GM19240 (cell line): Measurements from ENCODE around the gene PLET1.

Experiments
- DNase-seq: peaks from one replicate; pipeline ENCODE4 v3.0.0; 2011; ENCODE audit warnings: low spot score; ENCODE audit not compliant: insufficient read length

Gene PLET1

DNA sequence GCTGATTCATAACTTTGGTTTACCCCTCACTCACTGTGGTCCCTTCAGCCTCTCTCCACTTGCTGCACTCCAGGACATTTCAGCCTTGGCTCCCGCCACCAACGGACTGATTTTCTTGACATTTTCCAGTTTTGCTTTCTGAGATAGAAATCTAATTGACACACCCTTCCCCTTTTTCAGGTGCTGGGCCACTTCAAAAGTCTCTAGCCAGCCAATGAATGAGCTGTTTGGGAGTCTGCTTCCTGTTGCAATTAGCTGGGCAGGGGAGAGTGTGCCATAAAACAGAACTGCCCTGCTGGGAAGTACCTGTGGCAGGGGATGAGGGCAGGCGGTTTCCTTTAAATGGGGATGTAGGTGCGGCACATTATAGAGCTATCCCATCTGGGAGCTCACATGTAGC is 21.1 kb upstream of the PLET1 start:
- DNase-seq, result no peak

DNA sequence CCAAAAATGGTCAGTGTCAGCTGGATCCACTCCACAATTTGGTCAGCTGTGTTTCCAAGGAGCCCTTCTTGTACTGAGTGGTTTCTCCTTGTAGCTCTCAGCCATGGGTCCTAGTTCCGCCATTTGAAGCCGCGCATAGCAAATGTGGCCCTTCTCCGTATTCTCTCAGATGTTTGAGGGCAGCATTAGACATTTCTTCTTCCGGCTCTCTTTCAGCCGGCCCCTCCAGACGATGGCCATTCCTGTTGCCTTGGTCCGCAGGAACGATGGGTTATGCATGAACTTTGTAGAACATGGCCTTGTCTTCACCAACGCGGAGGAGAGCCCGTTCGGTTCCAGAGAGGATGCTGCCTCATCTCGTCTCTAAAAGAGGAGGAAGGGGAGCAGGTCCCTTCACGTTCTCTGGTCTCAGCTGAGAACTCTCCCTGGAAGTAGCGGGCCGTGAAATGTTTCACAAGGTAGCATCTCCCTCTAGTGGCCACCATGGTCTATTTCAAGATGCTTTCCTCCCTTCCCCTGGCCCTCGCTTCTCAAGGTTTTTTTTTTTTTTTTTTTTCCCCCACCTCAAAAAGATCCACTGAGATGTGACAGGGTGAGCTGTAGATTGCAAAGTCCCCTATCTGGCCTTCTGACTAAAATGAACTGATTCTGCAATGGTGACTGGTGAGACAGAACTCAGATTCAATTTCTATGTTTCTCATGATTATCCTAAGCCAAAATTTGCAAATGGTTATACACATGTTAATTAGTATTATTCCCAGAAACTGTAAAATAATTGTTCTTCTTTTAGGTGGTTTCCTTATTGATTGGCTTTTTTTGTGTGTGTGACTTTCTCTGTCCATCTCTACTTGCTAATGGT is 19.8 kb upstream of the PLET1 start:
- DNase-seq, result peak; percentile 55

DNA sequence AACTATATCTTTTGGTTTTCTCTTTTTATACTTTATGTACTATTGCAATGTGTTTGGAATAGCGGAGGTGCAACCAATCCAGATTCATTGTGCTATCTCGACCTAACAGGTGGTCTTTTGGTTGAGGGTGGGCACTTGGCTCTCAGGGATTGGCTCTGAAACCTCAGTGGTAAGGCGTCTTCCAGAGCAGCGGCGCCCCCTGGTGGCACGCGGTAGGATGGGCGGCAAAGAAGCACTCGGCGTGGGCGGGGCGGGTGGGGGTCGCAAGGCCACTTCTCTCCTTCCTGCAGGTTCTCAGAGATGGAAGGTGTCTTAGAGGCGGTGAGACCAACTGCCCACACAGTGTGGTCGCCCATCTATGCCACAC is 19.2 kb upstream of the PLET1 start:
- peak; percentile 47 for DNase-seq

DNA sequence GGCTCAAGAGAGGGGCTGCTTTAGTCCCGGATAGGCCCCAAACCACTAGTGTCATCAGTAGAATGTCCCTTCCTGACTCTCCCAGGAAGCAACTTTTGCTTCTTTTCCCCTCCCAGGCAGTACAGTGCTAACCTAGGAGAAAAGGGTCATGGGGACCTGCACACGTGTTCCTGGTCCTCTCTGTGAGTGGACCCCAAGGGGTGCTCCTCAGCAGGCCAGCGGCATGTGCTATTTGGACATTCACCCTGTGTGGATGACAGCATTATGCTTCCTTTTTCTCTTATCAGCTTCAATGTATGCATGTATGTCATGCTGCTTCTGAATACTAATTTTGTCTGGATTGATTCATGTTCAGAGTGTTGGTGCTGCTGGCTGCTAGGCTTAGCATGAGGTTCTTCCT is 18.1 kb upstream of the PLET1 start:
- DNase-seq, result no peak

DNA sequence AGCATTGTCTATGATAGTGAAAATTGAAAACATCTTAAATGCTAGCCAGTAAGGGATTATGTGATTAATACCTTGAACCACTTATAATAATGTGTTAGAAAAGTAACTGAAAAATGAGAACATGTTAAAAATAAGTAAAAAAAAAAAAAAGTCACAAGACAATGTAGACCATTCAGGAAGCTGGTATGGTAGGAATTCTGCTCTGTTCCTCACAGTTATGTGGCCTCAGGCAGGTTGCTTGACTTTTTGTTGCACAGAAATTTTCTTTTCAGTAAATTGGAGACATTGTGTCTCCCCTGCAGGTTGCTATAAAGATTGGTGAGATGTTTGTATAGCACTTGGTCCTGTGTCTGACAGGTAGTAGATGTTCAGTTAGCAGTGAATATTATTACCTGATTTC is 17.3 kb upstream of the PLET1 start:
- no peak for DNase-seq

DNA sequence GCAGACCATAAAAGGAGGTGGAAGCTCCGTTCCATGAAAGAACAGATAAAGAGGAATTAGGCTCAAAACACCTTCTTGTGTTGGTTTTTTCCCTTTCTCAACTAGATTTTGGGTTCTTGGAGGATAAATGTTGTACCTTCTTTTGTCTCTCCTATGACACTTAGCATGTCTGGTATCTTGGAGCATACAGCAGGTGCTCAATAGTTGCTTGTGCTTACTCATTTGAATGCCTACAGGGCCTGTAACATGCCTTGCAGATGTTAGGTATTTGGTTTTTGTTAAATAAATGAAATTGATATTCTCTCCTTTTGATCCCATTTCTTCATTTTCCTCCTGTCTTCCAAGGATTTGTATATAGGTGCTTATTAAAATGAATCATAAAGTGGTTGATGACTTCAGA is 16.4 kb upstream of the PLET1 start:
- no peak for DNase-seq

DNA sequence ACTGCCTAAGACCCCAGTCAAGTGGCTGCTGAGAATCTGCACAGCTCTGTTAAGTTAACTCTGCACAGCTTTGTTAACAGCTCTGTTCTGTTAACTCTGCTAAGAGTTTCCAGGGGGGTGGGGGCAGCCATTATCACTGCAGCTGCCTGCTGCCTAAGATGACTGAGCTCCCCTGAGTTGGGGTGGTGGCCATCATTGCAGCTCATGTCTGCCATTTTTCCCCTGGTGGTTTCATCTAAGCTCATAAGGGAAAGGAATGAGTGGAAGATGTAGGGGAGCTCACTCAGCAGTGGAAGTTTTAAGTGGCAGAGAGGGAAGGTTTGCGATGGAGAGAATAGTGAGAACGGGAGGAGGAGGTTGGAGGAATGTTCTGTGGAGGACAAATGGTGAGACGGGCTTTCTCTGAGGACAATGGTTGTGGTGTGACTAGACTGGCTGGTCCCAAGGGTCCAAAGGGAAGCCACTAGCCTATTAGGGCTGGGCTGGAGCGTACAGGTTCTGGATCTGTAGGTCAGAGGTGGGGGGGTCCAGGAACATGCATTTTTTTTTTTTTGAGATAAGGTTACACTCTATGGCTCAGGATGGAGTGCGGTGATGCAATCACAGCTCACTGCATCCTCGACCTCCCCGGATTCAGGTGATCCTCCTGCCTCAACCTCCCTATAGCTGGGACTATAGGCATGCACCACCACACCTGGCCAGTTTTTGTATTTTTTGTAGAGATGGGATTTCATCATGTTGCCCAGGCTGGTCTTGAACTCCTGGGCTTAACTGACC is 13.5 kb upstream of the PLET1 start:
- DNase-seq, result no peak

DNA sequence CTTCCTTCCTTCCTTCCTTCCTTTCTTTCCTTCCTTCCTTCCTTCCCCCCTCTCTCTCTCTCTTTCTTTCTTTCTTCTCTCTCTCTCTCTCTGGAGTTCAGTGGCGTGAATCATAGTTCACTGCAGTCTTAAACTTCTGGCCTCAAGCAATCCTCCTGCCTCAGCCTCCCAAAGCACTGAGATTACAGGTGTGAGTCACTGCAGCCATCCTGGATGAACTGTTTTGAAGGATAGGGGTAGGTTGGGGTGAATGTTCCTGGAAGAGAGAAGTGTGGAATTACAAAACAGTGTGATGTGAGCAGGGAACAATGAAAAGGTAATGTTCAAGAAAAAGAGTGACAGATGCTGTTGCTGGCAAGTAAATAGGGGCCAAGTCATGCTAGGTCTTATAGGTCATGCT is 12.4 kb upstream of the PLET1 start:
- no peak for DNase-seq

DNA sequence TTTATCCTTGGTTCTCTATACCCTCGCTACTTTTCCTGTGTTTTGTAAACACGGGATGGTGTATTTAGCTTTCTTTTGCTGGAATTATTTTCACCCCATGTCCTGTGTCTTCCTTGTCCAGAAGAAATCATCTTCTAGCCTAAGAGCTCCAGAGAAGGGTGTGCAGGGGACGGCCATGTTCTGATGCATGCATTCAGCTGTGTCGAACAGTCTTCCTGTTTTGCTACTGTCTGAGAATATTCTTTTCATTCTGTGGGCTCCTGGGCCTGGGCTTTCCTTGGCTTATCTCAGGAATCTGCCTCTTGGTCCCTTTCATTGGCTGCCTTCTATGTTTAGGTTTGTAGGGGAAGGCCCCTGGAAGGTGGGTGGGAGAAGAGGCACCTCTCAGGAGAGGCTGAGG is 10.6 kb upstream of the PLET1 start:
- DNase-seq, result no peak

DNA sequence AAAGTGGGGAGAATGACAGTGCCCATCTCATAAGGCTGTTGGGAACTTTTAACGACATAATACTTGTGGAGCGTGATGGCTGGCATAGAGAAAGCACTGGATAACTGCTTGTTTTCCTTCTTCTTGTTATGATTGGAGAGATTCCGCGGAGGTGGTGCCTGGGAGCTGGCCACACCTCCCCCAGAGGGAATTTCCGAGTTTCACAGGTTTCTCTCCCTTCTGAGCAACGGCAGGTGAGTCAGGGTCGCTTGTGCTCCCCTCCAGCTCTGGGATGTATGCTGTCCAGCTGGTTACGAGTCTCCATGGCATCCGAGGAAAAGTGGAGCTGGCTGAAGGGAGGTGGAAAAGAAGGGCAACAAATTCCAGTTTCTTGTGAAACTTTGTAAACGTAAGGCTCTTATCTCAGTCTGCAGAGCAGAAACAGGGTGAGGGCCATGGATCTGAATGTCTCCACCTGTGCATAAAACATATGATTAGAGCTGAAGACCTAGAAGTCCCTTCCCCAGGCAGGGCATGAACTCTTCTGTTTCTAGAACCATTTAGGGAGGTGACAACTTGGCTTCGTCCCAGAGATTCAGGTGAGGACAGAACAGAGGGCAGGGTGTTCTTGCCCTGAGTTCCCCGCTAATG is 10.0 kb upstream of the PLET1 start:
- DNase-seq, result no peak

DNA sequence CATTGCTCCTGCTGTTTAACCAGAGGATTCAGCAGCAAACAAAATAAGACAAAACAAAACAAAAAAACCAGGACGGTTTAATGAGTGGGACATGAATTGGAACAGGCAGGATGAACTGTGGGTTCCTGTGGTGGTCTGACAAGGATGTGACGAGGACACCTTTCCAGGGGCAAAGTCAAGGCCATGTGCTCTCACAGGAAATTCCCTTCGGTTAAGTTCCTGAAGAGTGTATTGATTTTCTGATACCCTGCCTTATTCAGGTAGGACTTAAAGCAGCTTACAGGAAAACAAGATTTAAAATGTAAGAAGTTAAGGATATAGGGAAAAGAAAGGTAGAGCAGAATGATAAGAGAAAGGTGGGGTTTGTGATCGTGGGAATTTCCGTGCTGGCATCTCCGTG is 8.5 kb upstream of the PLET1 start:
- no peak for DNase-seq

DNA sequence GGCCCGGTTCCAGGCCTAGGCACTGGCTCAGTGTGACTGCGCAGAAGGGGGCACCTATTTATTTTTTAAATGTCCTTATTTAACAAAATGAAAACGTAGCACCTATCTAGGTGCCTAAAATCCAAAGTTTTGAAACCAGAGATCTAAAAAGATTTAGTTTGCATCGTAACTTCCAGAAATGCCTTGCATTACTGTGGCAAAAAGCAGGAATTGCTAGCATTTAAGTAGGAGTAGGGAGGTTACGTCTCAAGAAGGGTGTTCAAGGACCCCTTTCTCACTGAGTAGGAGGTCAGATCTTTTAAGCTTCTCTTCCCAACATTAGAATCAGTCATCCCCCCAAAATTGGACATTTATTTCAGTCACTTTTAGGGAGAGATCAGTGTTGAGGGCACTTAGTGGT is 7.7 kb upstream of the PLET1 start:
- DNase-seq, result no peak

DNA sequence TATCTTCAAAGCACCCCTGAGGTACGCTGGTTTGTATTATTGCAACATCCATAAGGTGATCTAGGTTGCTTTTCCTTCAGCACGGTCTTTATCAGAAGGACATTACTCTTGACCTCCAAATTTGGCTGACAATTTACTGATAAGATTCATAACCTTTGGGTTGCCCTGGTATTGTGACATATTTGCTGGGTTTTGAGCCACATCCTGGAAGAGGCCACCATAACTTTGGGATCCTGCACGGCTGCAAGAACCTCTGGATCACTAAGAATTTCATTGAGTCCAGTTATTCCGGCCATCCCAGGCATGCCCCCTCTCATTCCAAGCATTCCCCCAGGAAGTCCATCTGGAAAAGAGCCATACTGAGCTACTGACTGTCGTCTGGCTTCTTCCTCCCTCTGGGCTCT is 6.5 kb upstream of the PLET1 start:
- no peak for DNase-seq

DNA sequence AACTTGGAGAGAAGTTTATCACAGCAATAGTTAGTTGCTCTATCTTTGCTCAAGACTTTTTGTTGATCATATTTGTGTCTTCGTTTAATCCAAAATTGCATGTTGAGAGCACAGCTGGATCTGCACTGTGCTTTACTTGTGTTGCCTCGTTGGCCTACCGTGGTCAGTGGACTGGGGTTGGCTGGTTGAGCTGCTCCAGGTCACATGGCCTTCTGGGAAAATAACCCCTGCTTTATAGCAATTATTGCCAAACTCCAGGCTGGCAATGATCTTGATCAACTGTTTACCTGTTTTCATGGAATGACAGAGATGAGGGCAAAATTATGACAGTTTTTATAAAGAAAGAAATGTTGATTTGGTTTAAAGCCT is 5.7 kb upstream of the PLET1 start:
- no peak for DNase-seq

DNA sequence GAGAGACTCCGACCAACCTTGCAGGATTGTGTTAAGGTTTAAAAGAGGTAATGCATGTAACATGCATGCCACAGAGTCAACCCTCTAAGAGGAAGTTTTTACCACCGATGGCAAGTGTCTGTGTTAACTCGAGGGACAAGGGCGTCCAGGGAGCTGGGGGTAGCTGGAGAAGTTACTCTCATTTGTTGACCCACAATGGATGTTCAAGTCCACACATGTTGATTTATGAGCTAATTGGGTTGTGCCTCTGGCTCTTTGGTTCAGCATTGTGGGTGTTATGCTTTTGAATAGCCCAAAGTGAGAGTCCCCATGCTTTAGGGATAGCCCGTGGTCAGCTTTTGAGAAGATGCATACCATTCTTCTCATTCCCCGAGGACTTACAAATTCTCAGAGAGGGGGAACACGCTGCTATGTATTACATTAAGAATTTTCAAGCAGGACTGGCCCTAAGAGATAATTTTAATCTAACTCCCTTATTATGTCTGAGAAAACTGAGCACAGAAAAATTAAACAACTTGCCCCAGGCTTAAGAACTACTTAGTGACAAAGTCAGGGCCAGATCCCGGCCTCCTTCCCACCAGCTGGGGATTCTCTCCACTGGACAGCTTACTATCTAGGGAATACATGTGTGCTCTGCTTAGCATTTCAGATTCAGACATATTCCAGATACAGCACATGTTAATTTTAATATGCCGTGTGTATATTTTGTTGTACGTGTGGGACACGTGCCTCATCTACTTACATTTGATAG is 5.2 kb upstream of the PLET1 start:
- DNase-seq, result no peak

DNA sequence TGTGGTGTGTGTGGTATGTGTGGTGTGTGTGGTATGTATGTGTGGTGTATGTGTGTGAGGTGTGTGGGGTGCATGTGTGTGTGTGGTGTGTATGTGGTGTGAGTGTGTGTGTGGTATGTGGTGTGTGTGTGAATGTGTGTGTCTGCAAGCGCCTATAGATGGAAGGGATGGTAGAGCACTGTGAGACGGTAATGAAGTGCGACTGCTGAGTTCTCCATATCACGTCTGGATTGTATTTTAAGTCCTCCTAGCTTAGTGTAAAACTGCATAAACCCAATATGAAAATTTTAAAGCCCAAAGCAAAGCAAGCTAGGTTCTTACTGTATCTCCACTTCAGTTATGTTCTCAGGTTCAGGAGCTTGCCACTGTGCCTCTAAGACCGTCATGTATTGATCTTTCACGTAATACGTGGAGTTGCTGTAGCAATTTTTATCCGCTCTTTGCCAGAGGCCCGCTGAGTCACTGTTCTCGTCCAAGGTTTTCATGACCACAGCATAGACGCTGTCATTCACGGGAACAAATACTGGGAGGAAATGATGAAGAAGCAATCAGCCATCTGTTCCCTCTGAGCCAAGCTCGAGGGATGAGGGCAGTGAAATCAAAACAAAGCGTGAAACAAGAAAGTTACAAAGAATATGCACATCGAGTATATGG is 5.5 kb downstream of the PLET1 start:
- DNase-seq, result no peak

DNA sequence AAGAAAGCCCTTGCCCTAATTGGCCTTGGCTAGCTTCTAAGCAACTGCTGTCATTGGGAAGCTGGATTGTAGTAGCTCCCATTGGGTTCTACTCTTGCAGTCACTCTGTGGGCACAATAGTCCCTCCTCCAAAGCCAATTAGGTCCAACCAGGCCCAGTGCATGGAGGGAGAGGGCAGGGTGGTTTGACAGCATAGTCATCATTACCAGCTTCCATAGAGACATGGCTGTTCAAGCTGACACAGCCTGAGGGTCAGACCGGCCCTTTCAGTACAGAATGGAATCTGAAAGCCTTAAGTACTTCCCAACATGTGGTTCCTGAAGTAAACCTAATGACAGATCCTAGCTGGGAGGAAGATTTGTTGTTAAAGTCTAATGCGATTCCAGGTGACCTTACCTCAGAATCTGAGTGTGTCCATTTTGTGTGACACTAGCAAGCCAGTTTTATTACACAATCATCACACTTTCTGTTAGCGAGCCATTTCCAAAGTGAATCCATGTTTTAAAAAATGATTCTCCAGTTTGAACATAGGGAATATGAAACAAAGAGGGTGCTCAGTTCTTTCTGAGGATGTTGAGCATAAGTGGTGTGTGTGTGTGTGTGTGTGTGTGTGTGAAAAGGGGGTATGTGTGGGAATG is 6.9 kb downstream of the PLET1 start:
- DNase-seq, result no peak

DNA sequence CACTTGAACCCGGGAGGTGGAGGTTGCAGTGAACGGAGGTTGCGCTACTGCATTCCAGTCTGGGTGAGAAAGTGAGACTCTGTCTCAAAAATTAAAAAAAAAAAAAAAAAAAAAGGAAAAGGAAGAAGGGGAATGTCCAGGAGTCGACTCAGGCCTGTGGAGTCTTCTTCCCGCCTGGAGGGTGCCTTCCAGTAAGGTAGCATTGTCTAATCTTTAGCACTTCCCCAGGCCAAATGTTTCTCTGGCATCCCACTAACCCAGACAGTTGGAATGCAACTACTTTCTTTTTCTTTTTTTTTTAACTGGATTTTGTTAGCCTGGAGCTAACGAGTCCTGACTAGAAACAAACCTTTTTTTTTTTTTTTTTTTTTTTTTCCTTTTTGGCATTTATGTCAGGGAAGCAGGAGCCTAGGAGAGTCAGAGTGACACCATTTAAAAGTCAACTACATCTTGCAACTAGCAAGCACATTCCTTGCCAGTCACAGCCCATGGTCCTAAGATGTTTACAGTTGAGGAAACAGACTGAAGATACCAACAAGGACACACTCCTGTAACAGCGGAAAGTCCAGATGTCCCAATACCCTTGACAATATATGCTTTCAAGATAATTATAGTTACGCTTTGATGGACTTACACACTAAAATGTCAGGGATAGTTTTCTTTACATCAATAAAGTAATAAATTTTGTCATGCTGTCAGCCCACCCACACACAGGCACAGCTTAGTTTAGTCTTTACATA is 10.6 kb downstream of the PLET1 start:
- no peak for DNase-seq

DNA sequence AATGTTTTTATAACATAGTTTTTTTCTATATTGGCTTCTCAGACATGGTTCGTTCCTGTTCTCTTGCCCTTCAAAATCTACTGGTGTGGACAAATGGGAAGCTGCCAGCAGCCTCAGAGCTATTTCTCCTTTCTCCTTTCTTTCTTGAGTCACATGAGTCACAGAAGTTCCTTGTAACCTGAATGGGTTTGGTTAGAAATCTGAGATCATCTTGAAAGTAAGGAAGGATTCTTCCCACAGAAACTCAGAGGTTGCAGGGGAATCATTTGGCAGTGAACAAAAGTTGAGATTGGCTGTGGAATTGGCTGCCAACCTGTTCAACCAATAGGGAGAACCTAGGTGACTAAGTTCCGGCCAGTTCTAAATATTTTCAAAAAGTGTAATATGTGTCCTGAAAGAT is 12.5 kb downstream of the PLET1 start:
- no peak for DNase-seq

DNA sequence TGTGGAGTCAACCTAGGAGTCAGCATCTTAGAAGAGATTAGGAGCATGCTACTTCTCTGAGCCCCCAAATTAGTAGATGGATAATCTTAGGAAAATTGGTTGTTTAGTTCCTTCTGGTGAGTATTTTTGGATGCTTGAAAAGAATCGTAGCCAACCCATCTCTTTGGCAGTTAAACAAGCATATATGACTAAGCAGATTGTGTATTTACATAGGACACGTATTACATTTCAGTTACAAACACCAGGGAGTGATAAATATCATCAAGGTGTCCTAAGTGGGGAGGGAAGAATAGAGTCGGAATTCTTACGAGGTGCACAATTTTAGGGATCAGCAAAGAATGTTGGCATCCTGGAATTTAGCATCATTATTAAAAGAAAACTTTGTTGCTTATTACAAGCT is 13.5 kb downstream of the PLET1 start:
- no peak for DNase-seq
